OCI-LY7 (cell line): ENCODE results near the gene RAD51B.

Experiments used
- CTCF ChIP-seq: fragments of 200-600 bp; sonication (generic); conservative IDR thresholded peaks from 2 replicates; pipeline ENCODE4 v1.5.1; 2014; ENCODE audit warnings: mild to moderate bottlenecking, antibody characterized with exemption, low read length, moderate library complexity, mixed read lengths
- EZH2phosphoT487 ChIP-seq: fragments of 200-600 bp; sonication (generic); IDR thresholded peaks from 2 replicates; pipeline ENCODE4 v1.6.1; 2018; ENCODE audit warnings: low read depth, borderline replicate concordance, mild to moderate bottlenecking, mixed run types, antibody characterized with exemption, low read length, moderate library complexity, mixed read lengths

DNA sequence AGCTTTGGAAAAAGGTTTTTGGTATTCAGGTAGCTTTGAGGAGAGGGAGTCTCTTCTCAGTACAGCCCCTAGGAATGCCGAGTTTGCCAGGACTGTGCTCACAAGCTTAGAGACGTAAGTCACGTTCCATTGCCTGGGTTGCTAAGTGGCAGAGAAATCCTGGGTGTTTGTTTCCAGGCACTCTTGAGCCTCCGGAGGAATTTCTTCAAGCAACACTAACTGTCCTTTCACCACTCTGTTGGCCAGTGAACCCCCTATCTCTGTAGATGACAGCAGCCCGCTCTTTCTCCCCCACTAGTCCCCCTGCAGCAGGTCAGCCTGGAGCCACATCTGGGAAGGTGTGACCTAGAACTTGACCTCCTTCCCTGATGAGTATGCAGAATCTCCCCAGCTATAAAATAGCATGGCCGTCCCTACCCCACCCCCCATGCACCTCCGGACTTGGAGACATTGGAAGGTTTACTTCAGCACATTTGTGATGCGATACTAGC lies 810.5 kb downstream of the RAD51B start:
- no peak for TF ChIP-seq CTCF
- TF ChIP-seq EZH2phosphoT487: no peak
